ENCODE results near the gene INTS14.
"Not testable (repeated sequence)": the region's sequence is repeated elsewhere in the genome, so short reads cannot be mapped to it uniquely, and the experiment has no call there.

The INTS14 gene

DNA sequence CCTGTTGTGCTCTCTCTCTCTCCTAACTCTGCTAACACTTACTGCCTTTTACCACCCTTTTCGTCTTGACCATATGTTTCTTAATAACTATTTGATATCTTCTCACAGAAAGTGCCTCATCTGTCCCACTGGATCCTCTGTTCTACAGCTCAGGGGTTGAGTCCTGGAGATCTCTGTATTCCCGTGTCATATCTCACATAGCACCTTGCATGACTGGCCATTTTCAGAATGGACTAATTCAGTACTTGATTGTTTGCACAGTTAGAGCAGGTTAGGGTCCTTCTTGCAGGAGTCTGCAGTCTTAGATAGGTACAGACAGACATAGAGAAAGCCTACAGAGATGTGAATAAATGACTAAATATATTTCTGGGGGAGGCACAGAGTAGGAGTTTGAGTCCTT is 59.7 kb downstream of the INTS14 start:
- TF ChIP-seq, protein P1, sequence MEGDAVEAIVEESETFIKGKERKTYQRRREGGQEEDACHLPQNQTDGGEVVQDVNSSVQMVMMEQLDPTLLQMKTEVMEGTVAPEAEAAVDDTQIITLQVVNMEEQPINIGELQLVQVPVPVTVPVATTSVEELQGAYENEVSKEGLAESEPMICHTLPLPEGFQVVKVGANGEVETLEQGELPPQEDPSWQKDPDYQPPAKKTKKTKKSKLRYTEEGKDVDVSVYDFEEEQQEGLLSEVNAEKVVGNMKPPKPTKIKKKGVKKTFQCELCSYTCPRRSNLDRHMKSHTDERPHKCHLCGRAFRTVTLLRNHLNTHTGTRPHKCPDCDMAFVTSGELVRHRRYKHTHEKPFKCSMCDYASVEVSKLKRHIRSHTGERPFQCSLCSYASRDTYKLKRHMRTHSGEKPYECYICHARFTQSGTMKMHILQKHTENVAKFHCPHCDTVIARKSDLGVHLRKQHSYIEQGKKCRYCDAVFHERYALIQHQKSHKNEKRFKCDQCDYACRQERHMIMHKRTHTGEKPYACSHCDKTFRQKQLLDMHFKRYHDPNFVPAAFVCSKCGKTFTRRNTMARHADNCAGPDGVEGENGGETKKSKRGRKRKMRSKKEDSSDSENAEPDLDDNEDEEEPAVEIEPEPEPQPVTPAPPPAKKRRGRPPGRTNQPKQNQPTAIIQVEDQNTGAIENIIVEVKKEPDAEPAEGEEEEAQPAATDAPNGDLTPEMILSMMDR (IDR thresholded peaks at IDR 0.05; ENCODE audit: insufficient read depth, missing control alignments), result no peak
- DNase-seq (ENCODE audit: insufficient read length, low spot score), result no peak
- no peak for FAIRE-seq

DNA sequence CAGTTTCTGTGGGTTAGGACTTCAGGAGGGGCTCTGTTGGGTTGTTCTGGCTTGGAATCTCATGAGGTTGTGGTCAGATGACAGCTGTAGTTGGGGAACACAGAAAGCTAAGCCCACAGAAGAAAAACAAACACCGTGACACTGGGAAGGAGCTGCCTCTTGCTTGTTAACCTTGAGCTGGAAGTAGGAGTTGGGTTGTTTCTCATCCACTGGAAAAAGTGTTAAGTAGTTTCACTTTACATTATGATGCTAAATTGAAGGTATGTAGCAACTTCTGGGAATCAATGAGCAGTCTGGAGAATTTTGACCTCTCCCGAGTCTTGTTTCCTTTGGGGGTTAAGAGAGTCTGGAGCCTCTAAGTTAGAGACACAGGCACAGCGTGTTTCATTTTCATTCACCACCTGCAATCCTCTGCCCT is 60.2 kb downstream of the INTS14 start:
- DNase-seq (ENCODE audit: insufficient read length, low spot score) (no peak), FAIRE-seq (no peak)
- TF ChIP-seq, protein P1 (IDR thresholded peaks at IDR 0.05; ENCODE audit: insufficient read depth, missing control alignments), result no peak

DNA sequence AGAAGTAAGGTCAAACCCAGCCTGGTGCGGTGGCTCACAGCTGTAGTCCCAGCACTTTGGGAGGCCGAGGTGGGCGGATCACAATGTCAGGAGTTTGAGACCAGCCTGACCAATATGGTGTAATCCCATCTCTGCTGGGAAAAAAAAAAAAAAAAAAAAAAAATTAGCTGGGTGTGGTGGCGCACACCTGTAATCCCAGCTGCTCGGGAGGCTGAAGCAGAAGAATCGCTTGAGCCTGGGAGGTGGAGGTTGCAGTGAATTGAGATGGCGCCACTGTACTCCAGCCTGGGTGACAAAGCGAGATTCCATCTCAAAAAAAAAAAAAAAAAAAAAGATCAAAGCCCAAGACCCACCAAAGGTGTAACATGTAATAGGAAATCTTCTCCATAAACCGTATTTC is 61.6 kb downstream of the INTS14 start:
- not testable (repeated sequence) for DNase-seq (ENCODE audit: insufficient read length, low spot score); FAIRE-seq

DNA sequence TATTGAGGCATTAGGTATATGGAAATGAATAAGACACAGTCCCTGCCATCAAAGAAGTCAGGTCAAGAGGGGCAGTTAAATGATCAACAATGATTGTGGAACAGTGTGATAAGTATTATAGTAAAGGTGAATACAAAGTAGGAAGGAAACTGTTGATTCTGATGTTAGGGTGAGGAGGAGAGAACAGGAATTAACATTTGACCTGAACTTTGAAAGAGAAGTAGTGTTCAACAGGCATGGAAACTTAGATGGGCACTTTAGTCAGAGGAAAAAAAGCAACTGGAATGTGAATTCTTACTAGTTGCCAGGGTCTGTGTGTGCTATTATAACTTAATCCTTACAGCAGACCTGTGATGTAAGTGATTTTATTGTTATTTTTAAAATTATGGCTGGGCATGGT is 63.1 kb downstream of the INTS14 start:
- no peak for FAIRE-seq
- TF ChIP-seq, protein P1 (IDR thresholded peaks at IDR 0.05; ENCODE audit: insufficient read depth, missing control alignments), result no peak

DNA sequence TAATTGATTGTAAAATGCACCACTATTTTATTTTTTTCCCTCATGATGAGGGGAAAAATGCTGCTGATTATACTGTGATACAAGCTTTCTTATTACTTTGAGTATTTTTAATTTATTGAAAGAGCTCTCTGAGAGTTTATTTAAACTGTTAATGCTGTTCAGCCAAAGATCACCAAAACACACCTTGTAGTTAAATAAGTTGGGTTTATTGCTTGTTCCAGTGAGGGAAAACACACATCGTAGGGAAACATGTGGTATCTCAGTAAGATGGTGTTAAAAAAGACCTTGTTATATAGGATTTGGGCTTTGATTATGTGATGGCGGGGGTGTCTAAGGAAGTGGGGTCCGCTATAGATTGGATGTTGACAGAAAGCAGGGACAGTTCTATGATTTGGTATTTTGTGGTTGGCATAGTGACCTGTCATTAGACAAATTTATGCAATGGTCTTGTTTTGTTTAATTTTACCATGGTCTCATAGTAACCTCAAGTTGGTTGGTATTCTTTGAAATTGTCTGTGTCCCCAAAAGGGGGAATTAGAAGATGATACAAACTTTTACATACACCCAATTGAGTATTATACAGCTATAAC is 69.6 kb downstream of the INTS14 start:
- FAIRE-seq, result no peak
- TF ChIP-seq, protein P1 (IDR thresholded peaks at IDR 0.05; ENCODE audit: insufficient read depth, missing control alignments), result no peak
- no peak for DNase-seq (ENCODE audit: insufficient read length, low spot score)

More for the DNA sequence above, 63.1 kb downstream of the INTS14 start:
- DNase-seq (ENCODE audit: insufficient read length, low spot score), result no peak

DNA sequence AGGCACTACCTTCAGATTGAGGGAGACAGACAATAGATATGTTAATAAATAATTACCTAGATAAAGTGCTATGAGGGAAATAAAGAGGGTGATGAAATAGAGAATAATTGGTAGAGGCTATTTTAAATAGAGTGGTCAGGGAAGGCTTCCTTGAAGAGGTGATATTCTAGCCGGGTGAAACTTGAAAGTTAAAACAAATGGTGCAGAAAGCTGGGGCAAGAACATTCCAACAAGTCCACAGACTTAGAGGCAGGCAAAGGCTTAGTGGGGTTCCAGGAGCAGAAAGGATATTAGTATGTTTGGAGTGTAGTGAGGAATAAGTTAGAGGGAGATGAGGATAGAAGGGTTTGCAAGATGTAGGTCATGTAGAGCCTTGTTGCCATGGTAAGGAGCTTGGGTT is 70.6 kb downstream of the INTS14 start:
- TF ChIP-seq, protein P1 (IDR thresholded peaks at IDR 0.05; ENCODE audit: insufficient read depth, missing control alignments), result no peak
- DNase-seq (ENCODE audit: insufficient read length, low spot score), result no peak
- FAIRE-seq, result no peak

DNA sequence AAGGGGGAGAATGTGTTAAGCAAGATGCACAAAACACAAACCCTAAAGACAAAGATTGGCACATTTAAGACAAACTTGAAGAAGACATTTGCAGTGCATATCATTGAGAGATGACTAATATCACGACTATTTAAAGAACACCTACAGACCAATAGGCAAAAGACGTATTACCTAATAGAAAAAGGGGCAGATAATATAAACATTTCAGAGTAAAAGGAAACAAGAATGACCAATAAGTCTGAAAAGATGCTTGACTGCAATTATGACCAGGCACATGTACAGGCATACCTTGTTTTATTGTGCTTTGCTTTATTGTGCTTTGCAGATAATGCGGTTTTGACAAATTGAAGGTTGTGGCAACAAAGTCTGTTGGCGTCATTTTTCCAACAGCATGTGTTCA is 75.7 kb downstream of the INTS14 start:
- no peak for FAIRE-seq
- TF ChIP-seq, protein P1 (IDR thresholded peaks at IDR 0.05; ENCODE audit: insufficient read depth, missing control alignments), result no peak
- no peak for DNase-seq (ENCODE audit: insufficient read length, low spot score)
